GM23248 (cell line): ENCODE data around the gene C1orf21. TPM values are rescaled to one million over a fixed set of nuclear protein-coding genes. Genes with fewer than 3 reads are reported as not detected.

Experiments used
- DNase-seq: peaks from one replicate; pipeline ENCODE4 v3.0.0-alpha.2; 2015
- H2AFZ ChIP-seq: fragments of 200-600 bp; sonication (generic); 2 replicates; pipeline ENCODE4 v1.6.1; 2016; ENCODE audit warnings: antibody characterized with exemption
- H3F3A ChIP-seq: fragments of 200-600 bp; sonication (generic); 2 replicates; pipeline ENCODE4 v1.6.1; 2016; ENCODE audit warnings: mild to moderate bottlenecking, antibody characterized with exemption, mixed run types; ENCODE audit not compliant: insufficient read depth
- H3K27ac ChIP-seq: fragments of 200-600 bp; sonication (generic); 2 replicates; pipeline ENCODE4 v1.5.1; 2016; ENCODE audit warnings: mild to moderate bottlenecking
- H3K27me3 ChIP-seq: fragments of 200-600 bp; sonication (generic); replicated peaks from 2 replicates; pipeline ENCODE4 v1.6.1; 2016; ENCODE audit warnings: mild to moderate bottlenecking; ENCODE audit not compliant: insufficient read depth
- H3K36me3 ChIP-seq: fragments of 200-600 bp; sonication (generic); 2 replicates; pipeline ENCODE4 v1.6.1; 2016; ENCODE audit warnings: low read depth, mild to moderate bottlenecking
- H3K4me1 ChIP-seq: fragments of 200-600 bp; sonication (generic); 2 replicates; pipeline ENCODE4 v1.6.1; 2016; ENCODE audit warnings: mild to moderate bottlenecking; ENCODE audit not compliant: insufficient read depth
- H3K4me2 ChIP-seq: fragments of 200-600 bp; sonication (generic); one replicate; pipeline ENCODE4 v1.6.1; 2016; ENCODE audit warnings: mild to moderate bottlenecking; ENCODE audit not compliant: unreplicated experiment
- H3K4me3 ChIP-seq: fragments of 200-600 bp; sonication (generic); 2 replicates; pipeline ENCODE4 v1.5.1; 2016; ENCODE audit warnings: mild to moderate bottlenecking
- H3K79me2 ChIP-seq: fragments of 200-600 bp; sonication (generic); 2 replicates; pipeline ENCODE4 v1.6.1; 2016; ENCODE audit warnings: mild to moderate bottlenecking; ENCODE audit not compliant: insufficient read depth
- H3K9ac ChIP-seq: fragments of 200-600 bp; sonication (generic); 2 replicates; pipeline ENCODE4 v1.6.1; 2016; ENCODE audit warnings: mild to moderate bottlenecking
- H3K9me2 ChIP-seq: fragments of 200-600 bp; sonication (generic); 2 replicates; pipeline ENCODE4 v1.6.1; 2016; ENCODE audit warnings: mixed run types, mild to moderate bottlenecking, moderate library complexity; ENCODE audit not compliant: insufficient read depth
- H3K9me3 ChIP-seq: fragments of 200-600 bp; sonication (generic); one replicate; pipeline ENCODE4 v1.6.1; 2017; ENCODE audit warnings: low read depth
- H4K20me1 ChIP-seq: fragments of 200-600 bp; sonication (generic); 2 replicates; pipeline ENCODE4 v1.6.0; 2016; ENCODE audit not compliant: insufficient read depth
- EZH2 ChIP-seq: fragments of 200-600 bp; sonication (generic); IDR thresholded peaks from 2 replicates; pipeline ENCODE4 v1.6.1; 2018; ENCODE audit warnings: antibody characterized with exemption, mild to moderate bottlenecking; ENCODE audit not compliant: insufficient read depth, poor library complexity, severe bottlenecking
- EZH2phosphoT487 ChIP-seq: fragments of 200-600 bp; sonication (generic); IDR thresholded peaks from 2 replicates; pipeline ENCODE4 v1.6.1; 2018; ENCODE audit warnings: antibody characterized with exemption, moderate library complexity, mild to moderate bottlenecking, low read depth; ENCODE audit not compliant: insufficient read depth
- WGBS, 2 experiments: methylation state at CpG; one replicate each; pipeline ENCODE4 v1.1.6; 2015 to 2017; ENCODE audit warnings: low lambda C conversion rate in 2 of 2, low coverage in 1 of 2; ENCODE audit errors: missing lambda C conversion rate in 2 of 2; 5-methylcytosine and 5-hydroxymethylcytosine counted together
- in situ Hi-C: fragments of 300-500 bp; cut with MboI; formaldehyde crosslinking; loops from 2 replicates; pipeline ENCODE4 v1.15.0; 2020
- polyA plus RNA-seq: library from polyadenylated mRNA; unstranded; fragments of >200 nt; fragmentation: Nextera tagmentation; extraction: Ambion mirVana; gene quantifications from 2 replicates; pipeline ENCODE4 v1.2.1, GENCODE V29; 2016
- total RNA-seq: library from RNA; depleted of rRNA; stranded (reverse); fragments of >200 nt; shearing (Covaris generic); gene quantifications from 2 replicates; pipeline ENCODE4 v1.2.3, GENCODE V29; 2014

Gene C1orf21
- total and polyA plus RNA-seq, 2 experiments from 2014 or later, result 16.7 to 20.0 TPM

DNA sequence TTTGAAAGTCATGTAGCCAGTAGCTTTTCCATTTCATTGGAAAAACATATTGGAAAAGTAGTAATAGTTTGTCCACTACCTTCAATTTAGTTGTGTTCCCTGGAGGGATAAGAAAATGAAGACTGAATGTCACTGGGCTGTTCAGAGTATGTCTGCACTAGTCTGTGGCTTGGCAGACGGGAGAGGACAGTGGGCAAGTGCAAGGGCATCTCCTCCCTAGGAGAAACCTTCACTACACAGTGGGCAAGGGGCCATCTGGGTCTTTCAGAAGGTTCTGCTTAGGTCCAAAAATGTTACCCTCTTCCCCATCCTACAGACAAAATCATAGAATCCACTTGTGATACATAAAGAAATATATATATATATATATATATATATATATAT is 118.1 kb downstream of the C1orf21 start:
- peaks cover 16% of the 10 kb centered on the region for H3K4me1 ChIP-seq
- no peak overlapping the region for H3K4me3 ChIP-seq
- no peaks in the 10 kb centered on the region for H3K9me2 ChIP-seq
- no peak for DNase-seq
- H2AFZ ChIP-seq, result no peak overlapping the region
- H3K79me2 ChIP-seq, result peaks cover 4% of the 10 kb centered on the region; the same call in 1 of the 2 replicates
- H3K27ac ChIP-seq, result no peak overlapping the region
- TF ChIP-seq EZH2phosphoT487 (no peak), EZH2 (no peak)
- H3F3A ChIP-seq, result peaks cover 8% of the 10 kb centered on the region; the same call in 1 of the 2 replicates
- in situ Hi-C loops, result no loop called here
- H3K36me3 ChIP-seq, result no peaks in the 10 kb centered on the region
- no peaks in the 10 kb centered on the region for H3K27me3 ChIP-seq
- 96 to 97% methylated on average over 1 of the region's 1 CpG for WGBS, 2 experiments
- no peak overlapping the region for H3K4me2 ChIP-seq
- no peaks in the 10 kb centered on the region for H4K20me1 ChIP-seq
- no peak overlapping the region for H3K9ac ChIP-seq
- H3K9me3 ChIP-seq, result no peaks in the 10 kb centered on the region

DNA sequence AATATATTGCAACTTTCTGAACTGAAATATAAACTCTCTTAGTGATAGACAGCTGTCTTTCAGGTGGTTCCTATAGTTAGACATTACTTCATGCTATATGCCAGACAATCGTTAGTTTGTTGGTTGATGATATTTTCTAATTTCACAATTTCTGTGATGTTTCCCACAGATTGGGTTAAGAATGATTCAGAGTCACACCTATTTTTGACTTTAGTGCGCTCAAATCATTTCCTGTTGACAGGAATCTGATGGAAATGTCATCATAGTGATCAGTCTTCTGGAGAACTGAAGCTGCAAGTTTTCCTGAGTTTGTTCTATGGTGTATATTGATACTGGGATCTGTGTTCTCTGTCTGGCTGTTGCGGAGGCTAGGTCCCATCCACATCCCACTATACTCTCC is 119.7 kb downstream of the C1orf21 start:
- no peak overlapping the region for H3K4me2 ChIP-seq
- H3K9me3 ChIP-seq, result no peaks in the 10 kb centered on the region
- peaks cover 3% of the 10 kb centered on the region; the same call in 1 of the 2 replicates for H3K79me2 ChIP-seq
- H4K20me1 ChIP-seq, result no peaks in the 10 kb centered on the region
- peaks cover 6% of the 10 kb centered on the region; the same call in 1 of the 2 replicates for H3F3A ChIP-seq
- H3K9me2 ChIP-seq, result no peaks in the 10 kb centered on the region
- TF ChIP-seq EZH2 (no peak), EZH2phosphoT487 (no peak)
- no peak overlapping the region for H3K27ac ChIP-seq
- peaks cover 16% of the 10 kb centered on the region for H3K4me1 ChIP-seq
- in situ Hi-C loops, result no loop called here
- H3K27me3 ChIP-seq, result no peaks in the 10 kb centered on the region
- H3K36me3 ChIP-seq, result no peaks in the 10 kb centered on the region
- no peak overlapping the region for H3K9ac ChIP-seq
- 91 to 93% methylated on average over 3 of the region's 3 CpGs for WGBS, 2 experiments
- no peak for DNase-seq
- no peak overlapping the region for H2AFZ ChIP-seq
- H3K4me3 ChIP-seq, result no peak overlapping the region

GRCh38 chr1:184507165-184507564 is 120.3 kb downstream of the C1orf21 start:
- Histone ChIP-seq H3K9me3 (no peaks in the 10 kb centered on the region), H3K9me2 (no peaks in the 10 kb centered on the region), H3K4me3 (peak overlapping the region; percentile 22; the same call in 1 of the 2 replicates), H3K4me2 (peak overlapping the region; percentile 55), H3K27me3 (no peaks in the 10 kb centered on the region), H3F3A (peaks cover 6% of the 10 kb centered on the region; the same call in 1 of the 2 replicates), H3K4me1 (peaks cover 16% of the 10 kb centered on the region), H3K9ac (no peak overlapping the region), H3K27ac (no peak overlapping the region), H3K36me3 (no peaks in the 10 kb centered on the region), H2AFZ (peak overlapping the region; percentile 72), H4K20me1 (no peaks in the 10 kb centered on the region), H3K79me2 (no peaks in the 10 kb centered on the region)
- TF ChIP-seq EZH2phosphoT487 (no peak), EZH2 (no peak)
- WGBS, 2 experiments, result 75 to 77% methylated on average over 1 of the region's 1 CpG
- no peak for DNase-seq
- in situ Hi-C loops, result no loop called here

- DNase-seq, result peak; percentile 57
- Histone ChIP-seq H3K4me3 (peak overlapping the region; percentile 22; the same call in 1 of the 2 replicates), H4K20me1 (no peaks in the 10 kb centered on the region), H3K27me3 (no peaks in the 10 kb centered on the region), H3K9me2 (no peaks in the 10 kb centered on the region), H3F3A (peaks cover 6% of the 10 kb centered on the region; the same call in 1 of the 2 replicates), H3K79me2 (no peaks in the 10 kb centered on the region), H3K27ac (peak overlapping the region; percentile 6; the same call in 1 of the 2 replicates), H3K4me1 (peaks cover 16% of the 10 kb centered on the region), H3K9ac (0 out of 2 replicates have a peak overlapping the region, but pooled peaks have one; percentile 5), H3K36me3 (no peaks in the 10 kb centered on the region), H3K4me2 (peak overlapping the region; percentile 55), H2AFZ (peak overlapping the region; percentile 72), H3K9me3 (no peaks in the 10 kb centered on the region)
- 0 to 5% methylated on average over 1 of the region's 1 CpG for WGBS, 2 experiments
- in situ Hi-C loops, result no loop called here
- no peak for TF ChIP-seq EZH2
Measured at GRCh38 chr1:184507604-184508280, 120.9 kb downstream of the C1orf21 start.
